Hematopoietic multipotent progenitor cell (in vitro differentiated cells): Measurements from ENCODE around the gene CDKL2. TPM values are rescaled to one million over a fixed set of nuclear protein-coding genes. Genes with fewer than 3 reads are reported as not detected.
A peak's percentile ranks its signal among the peaks of the same experiment; 100 is the strongest.

Experiments
- DNase-seq, 3 donors: peaks; one replicate each; pipeline ENCODE4 v3.0.0-alpha.2; 2011 to 2015; ENCODE audit warnings: low read depth in 2 of 3, low spot score in 2 of 3
- total RNA-seq: library from RNA; depleted of rRNA; stranded (reverse); fragments of >200 nt; gene quantifications from one replicate; pipeline ENCODE4 v1.2.3, GENCODE V29; 2012

CDKL2 gene
- total RNA-seq, 1 donor: 0.27 TPM

DNA sequence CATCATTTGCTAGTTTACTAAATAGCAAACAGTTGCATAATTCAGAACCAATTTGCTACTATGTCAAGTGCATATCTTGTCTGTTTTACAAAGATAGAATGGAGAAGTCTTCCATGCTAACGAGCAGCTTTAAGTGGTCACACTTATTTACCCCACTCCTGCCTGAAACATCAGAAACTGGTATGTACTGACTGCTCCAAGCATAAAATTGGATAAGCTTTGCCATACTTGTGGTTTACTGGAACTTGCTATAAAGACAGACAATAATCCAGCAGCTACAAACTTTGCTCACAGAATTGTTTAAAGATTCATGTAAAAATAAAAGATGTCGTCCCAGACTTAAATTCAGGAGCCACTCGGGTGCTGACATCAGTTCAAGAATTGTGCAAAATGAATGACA is 13.3 kb upstream of the CDKL2 start:
- no peak for DNase-seq

DNA sequence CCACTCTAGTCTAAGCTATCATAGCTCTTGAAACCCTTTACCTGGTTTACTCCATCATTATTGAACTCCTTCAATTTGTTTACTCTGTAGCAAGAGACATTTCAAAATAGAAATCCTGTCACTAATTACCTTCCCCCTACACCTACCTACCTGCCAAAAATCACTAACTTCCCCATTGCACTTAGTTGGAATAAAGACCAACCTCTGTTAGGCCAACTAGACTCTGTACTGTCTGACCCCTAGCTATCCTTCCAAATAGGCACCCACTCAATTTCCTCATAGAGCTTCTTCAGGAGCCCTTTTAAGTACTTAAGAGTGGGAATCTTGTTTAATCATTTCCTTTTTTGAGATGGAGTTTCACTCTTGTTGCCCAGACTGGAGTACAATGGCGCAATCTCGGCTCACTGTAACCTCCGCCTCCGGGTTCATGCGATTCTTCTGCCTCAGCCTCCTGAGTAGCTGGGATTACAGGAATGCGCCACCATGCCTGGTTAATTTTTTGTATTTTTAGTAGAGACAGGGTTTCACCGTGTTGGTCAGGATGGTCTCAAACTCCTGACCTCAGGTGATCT is 8.9 kb upstream of the CDKL2 start:
- DNase-seq: no peak

DNA sequence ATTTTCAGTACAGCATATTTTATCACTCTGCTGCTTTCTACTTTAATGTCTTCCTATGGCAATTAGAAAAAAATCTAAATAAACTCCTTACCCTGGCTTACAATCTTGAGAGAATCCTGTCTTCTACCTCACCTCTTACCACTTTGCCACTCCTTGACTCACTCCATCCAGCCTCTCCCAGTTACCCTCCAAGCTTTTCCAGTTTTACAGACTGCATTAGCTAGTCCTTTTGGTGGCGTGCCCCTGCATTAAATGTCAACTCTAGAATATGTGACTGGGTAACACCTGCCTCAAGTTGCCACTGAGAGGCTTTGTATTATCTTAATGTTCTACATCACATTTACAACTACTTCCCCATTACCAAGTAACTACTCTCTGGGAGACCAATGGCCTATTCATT is 7.5 kb upstream of the CDKL2 start:
- DNase-seq: no peak

DNA sequence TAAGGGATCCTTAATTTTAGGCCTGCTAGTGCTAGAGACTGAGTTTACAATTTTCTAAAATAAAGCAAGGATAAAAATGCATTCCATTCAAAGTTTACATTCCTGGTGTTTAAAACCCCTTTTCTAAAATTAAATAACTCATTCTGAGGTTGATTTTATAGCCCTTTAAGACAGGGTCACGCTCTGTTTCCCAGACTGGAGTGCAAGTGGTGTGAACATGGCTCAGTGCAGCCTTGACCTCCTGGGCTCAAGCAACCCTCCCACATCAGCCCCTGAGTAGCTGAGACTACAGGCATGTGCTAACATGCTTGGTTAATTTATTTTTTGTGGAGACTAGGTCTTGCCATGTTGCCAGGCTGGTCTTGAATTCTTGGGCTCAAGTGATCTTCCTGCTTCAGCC is 6.8 kb upstream of the CDKL2 start:
- no peak for DNase-seq

DNA sequence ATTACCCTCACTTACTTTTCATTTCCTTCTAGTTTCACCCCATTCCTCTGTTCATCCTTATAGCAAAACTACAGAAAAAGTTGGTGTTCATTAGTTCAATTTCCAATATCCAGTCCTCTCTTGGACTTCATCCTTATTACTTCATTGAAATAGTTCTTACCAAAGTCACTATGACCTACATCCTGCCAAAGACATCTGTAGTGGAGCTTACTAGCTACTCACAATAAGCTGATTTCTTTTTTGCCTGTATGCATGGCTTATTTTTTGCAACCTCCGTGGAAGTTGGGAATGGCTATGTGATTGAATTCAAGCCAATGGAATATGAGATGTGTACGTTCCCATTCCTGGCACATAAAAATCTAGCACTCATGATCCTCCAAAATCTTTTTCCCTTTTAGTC is 4.6 kb upstream of the CDKL2 start:
- DNase-seq: no peak

DNA sequence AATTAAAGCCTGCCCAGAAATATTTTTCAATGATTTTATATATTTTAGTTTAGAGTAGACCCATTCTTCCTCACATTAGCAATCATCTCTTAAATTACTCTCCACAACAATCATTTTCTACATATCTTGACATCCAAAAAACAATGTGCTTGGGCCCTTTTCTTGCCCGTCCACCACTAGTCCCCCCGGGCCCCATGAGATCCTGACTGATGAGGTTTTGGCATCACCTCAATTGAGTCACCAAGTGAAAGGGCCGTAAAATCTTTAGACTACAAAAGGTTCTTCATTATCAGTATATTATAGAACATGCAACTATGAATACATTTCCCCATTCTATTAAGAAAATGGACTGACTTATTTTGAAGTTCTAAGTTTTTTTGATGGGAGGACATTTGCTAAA is 4.0 kb upstream of the CDKL2 start:
- no peak for DNase-seq

DNA sequence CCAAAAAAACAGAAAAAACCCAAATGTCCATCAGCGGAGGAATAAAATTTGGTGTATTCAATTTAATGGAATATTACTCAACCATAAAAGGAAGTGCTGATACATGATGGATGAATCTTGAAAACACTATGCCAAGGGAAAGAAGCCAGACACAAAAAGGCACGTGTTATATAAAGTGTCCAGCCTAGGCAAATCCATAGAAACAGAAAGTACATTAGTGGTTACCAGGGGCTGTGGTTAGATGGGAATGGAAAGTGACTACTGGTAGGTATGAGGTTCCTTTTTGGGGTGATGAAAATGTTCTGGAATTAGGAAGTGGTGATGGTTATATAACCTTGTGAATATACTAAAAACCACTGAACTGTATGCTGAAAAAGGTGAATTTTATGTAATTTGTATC is 3.5 kb upstream of the CDKL2 start:
- DNase-seq: no peak

DNA sequence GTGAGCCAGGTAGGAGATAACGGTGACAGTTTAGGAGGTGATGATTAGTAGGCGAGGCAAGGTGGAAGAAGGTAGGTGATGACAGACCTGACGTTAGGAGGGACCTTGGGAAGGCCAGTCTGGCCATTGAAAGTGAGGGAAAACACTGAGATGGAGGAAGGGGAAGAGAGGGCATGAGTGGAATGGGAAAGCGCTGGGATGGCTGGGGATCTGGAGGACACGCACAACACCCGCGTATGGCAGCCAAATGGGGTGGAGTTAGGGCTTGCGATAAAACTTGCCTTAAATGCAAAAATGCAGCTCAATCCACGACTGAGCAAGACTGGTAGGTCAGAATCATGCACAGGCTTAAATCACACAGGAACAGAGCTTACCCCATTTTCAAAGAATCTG is 605 bp upstream of the CDKL2 start:
- DNase-seq: no peak

DNA sequence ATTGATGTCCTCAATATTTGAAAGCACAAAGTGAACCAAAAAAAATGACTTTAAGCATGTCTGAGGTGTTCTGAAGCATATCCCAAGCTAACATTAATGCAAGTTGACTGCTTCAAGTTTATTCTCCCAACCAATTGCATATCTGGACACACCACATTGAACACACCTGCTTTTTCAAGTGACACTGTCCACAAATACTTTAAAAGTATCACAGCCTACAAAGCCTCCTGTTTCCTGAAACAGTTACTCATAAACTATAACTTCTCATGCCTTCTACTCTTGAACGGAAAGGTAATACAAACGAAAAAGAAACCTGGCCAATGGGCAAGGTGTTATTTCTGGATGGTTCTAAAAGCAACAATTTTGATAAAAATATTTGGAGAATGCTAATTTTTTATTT is 1.1 kb downstream of the CDKL2 start:
- no peak for DNase-seq

DNA sequence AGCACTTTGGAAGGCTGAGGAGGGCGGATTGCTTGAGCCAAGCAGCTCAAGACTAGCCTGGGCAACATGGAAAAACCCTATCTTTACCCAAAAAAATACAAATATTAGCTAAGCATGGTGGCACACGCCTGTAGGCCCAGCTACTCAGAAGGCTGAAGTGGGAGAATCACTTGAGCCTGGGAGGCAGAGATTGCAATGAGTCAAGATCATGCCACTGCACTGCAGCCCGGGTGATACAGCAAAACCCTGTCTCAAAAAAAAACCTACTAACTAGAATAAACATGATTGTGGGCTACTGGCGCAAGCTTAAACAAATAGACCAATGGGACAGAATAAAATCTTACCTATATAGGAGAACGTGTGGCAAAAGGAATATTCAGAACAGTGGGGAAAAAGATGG is 7.3 kb downstream of the CDKL2 start:
- no peak for DNase-seq

DNA sequence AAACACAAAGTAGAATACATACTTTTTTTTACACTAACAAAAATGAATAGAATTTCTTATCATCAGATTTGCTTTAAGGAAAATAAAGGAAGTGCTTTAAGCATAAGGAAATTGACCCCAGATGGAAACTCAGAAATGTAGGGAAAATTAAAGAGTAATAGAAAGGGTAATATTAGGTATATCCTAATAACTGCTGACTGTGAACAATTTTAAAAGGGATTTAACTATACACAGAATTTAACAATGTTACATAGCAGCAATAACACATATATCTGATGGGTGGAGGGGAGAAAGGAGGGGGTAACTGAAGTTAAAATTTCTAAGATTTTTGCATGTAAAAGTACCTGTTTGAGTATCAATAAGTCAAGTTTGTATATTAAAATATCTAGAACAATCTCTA is 8.6 kb downstream of the CDKL2 start:
- no peak for DNase-seq

DNA sequence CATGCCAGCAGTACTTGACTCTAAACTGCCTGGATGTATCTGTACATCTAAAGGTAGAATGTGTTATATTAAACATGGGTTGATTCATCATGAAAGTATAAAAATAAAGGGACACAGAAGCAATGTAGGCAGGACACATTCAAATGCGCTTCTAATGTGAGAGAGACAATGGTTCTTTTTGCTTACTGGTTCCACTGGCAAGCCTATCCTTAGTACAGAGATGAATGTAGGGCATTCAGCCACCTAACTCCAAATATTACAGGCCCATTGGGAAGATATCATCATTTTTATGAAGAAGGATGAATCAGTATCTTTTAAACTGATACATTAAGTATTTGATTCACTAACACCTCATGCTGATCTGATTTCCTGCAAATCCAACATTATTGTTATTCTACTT is 18.0 kb downstream of the CDKL2 start:
- no peak for DNase-seq

DNA sequence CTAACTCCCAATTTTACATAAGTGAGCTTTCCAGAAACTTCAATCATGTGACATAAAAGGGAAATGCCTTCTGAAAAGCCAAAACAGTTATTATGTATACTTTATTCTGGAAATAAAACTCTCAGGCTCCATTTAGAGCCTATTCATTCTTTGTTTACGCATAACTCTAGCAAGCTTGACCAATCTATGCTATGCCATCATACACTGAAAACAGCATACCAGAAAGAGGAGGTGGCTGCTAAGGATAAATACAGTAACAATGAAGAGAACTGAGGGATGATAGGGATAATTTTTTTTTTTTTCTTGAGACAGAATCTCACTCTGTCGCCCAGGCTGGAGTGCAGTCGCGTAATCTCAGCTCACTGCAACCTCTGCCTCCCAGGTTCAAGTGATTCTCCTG is 24.4 kb downstream of the CDKL2 start:
- DNase-seq: no peak

DNA sequence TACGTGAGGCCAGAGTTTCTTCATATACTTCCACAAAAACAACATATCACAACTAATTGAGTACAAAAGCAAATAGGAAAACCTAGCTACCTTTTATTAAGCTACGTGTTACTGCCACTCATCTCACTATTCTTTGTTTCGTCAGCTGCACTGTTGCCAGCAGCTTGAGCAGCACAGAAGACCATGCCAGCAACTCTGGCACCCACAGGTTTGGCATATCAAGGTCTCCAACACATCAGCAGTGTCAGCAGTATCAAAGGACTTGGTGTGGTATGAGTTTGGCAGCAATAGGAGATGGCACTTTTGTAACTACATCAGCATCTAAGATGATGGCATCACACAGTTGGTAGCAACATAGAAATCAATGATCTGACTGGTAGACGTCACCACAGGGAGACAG is 30.7 kb downstream of the CDKL2 start:
- DNase-seq: no peak

DNA sequence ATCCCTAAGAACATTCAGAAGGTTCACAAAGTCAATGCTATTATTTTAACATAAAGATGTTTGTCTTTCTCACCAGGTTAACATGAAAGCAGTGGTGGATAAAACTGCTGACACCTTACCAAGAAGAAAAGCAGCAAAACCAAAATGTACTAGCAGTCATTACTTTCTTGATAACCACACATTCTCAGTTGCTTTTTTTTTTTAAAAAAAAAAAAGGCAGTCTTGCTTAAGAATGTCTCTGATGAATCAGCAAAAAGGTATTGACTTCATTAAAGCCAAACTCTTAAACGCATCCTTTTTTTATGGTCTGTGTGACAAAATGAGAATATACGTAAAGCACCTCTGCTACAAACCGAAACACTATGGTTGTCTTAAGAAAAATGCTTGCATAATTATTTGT is 31.9 kb downstream of the CDKL2 start:
- peak in 2 of 3 donors; percentile 11 to 77 for DNase-seq

DNA sequence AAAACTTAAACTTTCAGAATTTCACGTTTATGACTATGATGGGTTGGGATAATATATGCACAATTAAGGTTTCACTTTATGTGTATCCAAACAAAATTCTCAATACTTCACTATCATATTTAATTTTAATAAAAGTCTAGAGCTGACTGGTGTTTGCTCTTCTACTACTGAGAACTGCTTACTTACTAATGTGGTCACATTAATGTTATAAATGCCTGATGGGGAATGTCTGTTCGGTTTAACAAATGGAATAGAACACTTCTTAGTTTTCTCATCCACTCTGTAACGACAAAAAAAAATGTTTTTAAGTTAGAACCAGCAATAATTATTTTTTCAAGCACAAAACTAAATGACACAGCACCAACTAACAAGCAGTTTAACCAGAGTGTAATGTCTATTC is 34.3 kb downstream of the CDKL2 start:
- no peak for DNase-seq

DNA sequence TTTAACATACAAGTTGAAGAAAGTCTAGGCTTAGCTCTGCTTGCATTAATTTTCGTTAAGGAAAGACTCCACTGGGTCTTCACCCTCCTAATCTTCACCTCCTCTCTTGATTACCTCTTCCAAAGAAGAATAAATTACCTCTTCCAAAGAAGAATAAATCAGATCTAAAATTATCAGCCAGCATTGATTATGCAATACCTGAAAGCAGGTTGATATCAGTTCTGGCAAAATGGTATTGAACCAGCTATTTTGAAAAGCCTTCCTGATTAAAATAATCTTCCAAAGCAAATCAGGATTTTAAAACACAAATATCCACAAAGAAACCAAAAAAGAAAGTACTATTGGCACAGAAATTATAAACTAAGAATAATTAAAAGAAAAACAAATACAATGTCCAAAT is 36.9 kb downstream of the CDKL2 start:
- no peak for DNase-seq

DNA sequence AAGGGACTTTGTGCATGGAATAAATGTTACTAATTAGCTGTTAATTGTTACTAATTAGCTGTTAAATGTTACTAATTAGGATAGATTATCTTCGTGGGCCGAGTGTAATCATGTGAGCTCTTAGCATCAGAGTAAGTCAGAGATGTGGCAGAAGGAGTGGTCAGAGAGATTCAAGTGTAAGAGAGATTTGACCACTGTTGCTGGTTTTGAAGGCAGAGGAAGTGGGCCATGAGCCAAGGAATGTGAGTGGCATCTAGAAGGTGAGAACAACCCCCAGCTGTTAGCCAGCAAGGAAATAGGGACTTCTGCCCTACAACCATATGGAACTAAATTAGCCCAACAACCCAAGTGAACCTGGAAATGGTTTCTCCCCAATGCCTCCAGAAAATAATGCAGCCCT is 46.3 kb downstream of the CDKL2 start:
- no peak for DNase-seq

DNA sequence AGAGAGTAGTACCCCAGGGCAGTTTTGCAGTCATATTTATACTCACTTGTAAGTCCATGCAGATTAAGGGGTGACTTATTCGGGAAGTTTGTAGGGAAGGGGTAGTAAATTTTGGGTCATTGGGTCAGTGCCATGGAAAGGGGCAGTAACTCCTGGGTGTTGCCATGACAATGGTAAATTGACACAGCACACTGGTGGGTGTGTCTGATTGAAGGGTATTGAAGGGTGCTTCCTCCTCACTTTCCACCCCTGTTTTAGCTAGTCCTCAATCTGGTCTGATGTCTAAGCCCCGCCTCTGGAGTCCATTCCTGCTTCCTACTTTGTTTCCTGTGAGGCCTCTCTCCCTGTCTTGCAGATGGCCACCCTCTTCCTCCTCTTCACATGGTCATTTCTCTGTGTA is 62.6 kb downstream of the CDKL2 start:
- DNase-seq: no peak

DNA sequence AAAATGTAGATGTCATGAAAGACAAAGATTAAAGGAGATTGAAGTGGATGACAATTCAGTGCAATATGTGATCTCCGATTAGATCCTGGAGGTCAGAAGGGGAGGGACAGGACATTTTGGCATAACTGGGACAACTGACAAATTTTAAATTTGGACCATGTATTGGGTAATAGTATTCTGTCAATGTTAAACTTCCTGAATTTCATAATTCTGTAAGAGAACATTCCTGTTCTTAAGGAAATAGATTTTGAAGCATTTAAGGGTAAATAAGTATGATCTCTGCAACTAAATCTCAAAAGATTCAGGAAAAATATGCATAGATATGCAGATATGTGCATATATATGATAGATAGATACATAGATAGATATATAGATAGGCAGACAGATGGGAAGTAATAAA is 63.4 kb downstream of the CDKL2 start:
- DNase-seq: no peak

DNA sequence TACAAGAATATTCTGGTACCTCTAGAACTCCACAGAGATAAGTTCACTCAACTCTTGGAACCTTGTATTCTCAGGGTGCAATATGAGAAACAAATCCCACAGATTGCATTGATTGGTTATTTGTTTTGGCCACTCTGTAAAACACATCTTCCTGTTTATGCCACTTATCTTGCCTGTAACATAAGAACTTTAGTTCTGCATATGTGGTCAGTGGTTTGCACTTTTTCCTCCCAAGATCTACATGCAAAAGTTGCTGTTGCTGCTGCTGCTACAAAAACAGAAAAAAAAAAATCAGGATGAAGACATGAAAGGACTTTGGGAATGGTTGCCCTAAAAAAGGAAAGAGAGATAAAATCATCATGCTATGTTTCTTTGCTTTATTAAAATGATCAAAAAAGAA is 64.8 kb downstream of the CDKL2 start:
- peak in 2 of 3 donors; percentile 9 to 37 for DNase-seq

DNA sequence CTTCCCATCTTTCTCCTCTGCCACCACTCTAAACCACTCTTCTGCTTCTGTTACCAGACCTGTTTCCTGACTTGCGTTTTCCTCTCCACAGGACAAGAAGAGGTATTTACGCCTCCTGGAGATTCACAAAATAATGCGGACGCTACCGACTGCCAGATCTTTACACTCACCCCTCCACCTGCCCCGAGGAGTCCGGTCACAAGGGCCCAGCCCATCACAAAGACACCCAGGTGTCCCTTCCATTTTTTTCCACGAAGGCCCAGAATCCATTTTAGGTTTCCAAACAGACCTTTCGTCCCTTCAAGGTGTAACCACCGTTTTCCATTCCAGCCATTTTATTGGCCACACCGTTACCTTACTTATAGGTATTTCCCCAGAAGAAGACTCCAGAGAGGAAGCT is 66.3 kb downstream of the CDKL2 start:
- DNase-seq: no peak

DNA sequence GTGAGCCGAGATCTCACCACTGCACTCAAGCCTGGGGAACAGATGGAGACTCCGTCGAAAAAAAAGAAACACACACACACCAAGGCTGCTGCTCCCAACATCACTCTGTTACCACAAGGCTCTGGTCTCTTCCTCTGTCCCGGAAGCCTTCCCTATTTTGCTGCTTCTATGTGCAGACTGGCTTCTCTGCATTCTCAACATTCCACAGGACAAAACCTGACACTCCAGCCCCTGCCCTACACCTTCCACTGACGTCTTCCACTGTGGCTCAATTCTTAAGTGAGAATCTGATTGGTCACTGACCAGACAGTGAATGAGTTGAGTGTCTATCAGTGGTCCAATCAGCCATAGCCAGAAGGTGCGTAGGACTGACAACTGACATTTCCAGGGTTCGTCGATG is 68.5 kb downstream of the CDKL2 start:
- DNase-seq: no peak

DNA sequence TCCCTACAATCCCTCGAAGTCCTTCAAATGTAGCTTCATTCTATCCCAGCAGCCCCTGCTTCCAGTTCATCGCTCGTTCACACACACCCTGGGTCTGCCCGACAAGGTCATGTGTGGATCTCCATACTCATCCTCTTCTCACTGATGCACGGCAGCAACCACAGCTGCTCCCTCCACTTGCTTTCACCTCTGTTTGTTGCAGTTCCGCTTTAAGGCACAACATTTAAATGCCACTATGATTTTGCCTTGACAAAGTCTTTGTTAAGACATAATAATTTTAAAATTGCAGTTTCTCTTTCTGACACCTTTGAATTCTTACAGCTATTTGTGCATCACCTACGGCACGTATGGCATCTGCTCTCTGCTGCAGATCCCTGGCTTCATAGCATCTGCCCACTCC is 72.6 kb downstream of the CDKL2 start:
- DNase-seq: no peak
